Measurements from ENCODE around the gene KIF5C.

GRCh38 chr2:148907085-148907785 lies 32.2 kb downstream of the KIF5C start:
- TF ChIP-seq, protein P1, sequence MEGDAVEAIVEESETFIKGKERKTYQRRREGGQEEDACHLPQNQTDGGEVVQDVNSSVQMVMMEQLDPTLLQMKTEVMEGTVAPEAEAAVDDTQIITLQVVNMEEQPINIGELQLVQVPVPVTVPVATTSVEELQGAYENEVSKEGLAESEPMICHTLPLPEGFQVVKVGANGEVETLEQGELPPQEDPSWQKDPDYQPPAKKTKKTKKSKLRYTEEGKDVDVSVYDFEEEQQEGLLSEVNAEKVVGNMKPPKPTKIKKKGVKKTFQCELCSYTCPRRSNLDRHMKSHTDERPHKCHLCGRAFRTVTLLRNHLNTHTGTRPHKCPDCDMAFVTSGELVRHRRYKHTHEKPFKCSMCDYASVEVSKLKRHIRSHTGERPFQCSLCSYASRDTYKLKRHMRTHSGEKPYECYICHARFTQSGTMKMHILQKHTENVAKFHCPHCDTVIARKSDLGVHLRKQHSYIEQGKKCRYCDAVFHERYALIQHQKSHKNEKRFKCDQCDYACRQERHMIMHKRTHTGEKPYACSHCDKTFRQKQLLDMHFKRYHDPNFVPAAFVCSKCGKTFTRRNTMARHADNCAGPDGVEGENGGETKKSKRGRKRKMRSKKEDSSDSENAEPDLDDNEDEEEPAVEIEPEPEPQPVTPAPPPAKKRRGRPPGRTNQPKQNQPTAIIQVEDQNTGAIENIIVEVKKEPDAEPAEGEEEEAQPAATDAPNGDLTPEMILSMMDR (tag by site-specific recombination; IDR thresholded peaks at IDR 0.05), result no peak
- TF ChIP-seq, protein P2, sequence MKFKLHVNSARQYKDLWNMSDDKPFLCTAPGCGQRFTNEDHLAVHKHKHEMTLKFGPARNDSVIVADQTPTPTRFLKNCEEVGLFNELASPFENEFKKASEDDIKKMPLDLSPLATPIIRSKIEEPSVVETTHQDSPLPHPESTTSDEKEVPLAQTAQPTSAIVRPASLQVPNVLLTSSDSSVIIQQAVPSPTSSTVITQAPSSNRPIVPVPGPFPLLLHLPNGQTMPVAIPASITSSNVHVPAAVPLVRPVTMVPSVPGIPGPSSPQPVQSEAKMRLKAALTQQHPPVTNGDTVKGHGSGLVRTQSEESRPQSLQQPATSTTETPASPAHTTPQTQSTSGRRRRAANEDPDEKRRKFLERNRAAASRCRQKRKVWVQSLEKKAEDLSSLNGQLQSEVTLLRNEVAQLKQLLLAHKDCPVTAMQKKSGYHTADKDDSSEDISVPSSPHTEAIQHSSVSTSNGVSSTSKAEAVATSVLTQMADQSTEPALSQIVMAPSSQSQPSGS (tag by site-specific recombination; IDR thresholded peaks at IDR 0.05; ENCODE audit: low read depth), result no peak
- TF ChIP-seq YY1 (tag by site-specific recombination; IDR thresholded peaks at IDR 0.05) (no peak), ZNF24 (tag by site-specific recombination; IDR thresholded peaks at IDR 0.05) (no peak), ZNF19 (tag by site-specific recombination; IDR thresholded peaks at IDR 0.05; ENCODE audit: low read depth) (no peak), ZNF785 (tag by site-specific recombination; IDR thresholded peaks at IDR 0.05) (no peak), ZNF629 (tag by site-specific recombination; IDR thresholded peaks at IDR 0.05) (no peak), ZNF76 (tag by site-specific recombination; IDR thresholded peaks at IDR 0.05; ENCODE audit: borderline replicate concordance, low read depth) (no peak)
- TF ChIP-seq, protein P3, sequence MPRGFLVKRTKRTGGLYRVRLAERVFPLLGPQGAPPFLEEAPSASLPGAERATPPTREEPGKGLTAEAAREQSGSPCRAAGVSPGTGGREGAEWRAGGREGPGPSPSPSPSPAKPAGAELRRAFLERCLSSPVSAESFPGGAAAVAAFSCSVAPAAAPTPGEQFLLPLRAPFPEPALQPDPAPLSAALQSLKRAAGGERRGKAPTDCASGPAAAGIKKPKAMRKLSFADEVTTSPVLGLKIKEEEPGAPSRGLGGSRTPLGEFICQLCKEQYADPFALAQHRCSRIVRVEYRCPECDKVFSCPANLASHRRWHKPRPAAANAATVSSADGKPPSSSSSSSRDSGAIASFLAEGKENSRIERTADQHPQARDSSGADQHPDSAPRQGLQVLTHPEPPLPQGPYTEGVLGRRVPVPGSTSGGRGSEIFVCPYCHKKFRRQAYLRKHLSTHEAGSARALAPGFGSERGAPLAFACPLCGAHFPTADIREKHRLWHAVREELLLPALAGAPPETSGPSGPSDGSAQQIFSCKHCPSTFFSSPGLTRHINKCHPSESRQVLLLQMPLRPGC (tag by site-specific recombination; IDR thresholded peaks at IDR 0.05), result no peak
